Lower lobe of right lung (tissue), 2 donors: Measurements from ENCODE around the gene STPG3. TPM values are rescaled to one million over a fixed set of nuclear protein-coding genes. Genes with fewer than 3 reads are reported as not detected.

Source experiments
- ATAC-seq, 2 donors: fragments of 200-7000 bp; cut with Tn5 transposase; one replicate each; pipeline ENCODE4 v1.9.1; 2020 to 2022; ENCODE audit warnings: mild to moderate bottlenecking in 2 of 2, moderate library complexity in 2 of 2
- DNase-seq: peaks from one replicate; pipeline ENCODE4 v3.0.0-alpha.2; 2020
- H3K27ac ChIP-seq: fragments of 200-600 bp; one replicate; pipeline ENCODE4 v1.8.0; 2022
- H3K27me3 ChIP-seq: fragments of 200-600 bp; one replicate; pipeline ENCODE4 v1.8.0; 2022; ENCODE audit warnings: low read depth
- H3K36me3 ChIP-seq: fragments of 200-600 bp; one replicate; pipeline ENCODE4 v1.8.0; 2022; ENCODE audit warnings: mild to moderate bottlenecking
- H3K4me1 ChIP-seq: fragments of 200-600 bp; one replicate; pipeline ENCODE4 v1.8.0; 2022
- H3K4me3 ChIP-seq: fragments of 200-600 bp; one replicate; pipeline ENCODE4 v1.8.0; 2022; ENCODE audit warnings: mild to moderate bottlenecking
- H3K9me3 ChIP-seq: fragments of 200-600 bp; one replicate; pipeline ENCODE4 v1.8.0; 2022
- CTCF ChIP-seq: fragments of 200-600 bp; IDR thresholded peaks from one replicate; pipeline ENCODE4 v1.8.0; 2022; ENCODE audit warnings: antibody characterized with exemption, mild to moderate bottlenecking
- intact Hi-C: fragments of 100-400 bp; cut with DNase I; formaldehyde crosslinking; loops from one replicate; pipeline ENCODE4 v1.11.0; 2022
- total RNA-seq: library from RNA; stranded (reverse); fragmentation: NEBNext Ultra II Directional; extraction: Animal tissue kit (Norgen Biotek cat#: 25700); gene quantifications from one replicate; pipeline ENCODE4 v1.2.1, GENCODE V29; 2021
- donor health status: DM: no; HTN: yes; CAD: no; lungs with severe emphysema.

Gene STPG3
- total RNA-seq, 1 donor from 2014 or later, result 0.38 TPM

- Histone ChIP-seq H3K27ac (peak overlapping the region; percentile 95), H3K27me3 (no peaks in the 10 kb centered on the region), H3K4me1 (peaks cover 24% of the 10 kb centered on the region), H3K9me3 (no peaks in the 10 kb centered on the region), H3K4me3 (peak overlapping the region; percentile 74), H3K36me3 (peaks cover 37% of the 10 kb centered on the region)
- no peak for ATAC-seq
- intact Hi-C loops, result no loop called here
- TF ChIP-seq CTCF, result no peak
- DNase-seq, result peak; percentile 48
Observed at GRCh38 chr9:137278721-137279711, 27.9 kb downstream of the STPG3 start.

GRCh38 chr9:137279741-137280473, 28.8 kb downstream of the STPG3 start:
- Histone ChIP-seq H3K4me3 (no peak overlapping the region), H3K4me1 (peaks cover 24% of the 10 kb centered on the region), H3K36me3 (peaks cover 37% of the 10 kb centered on the region), H3K27me3 (no peaks in the 10 kb centered on the region), H3K9me3 (no peaks in the 10 kb centered on the region), H3K27ac (no peak overlapping the region)
- intact Hi-C loops, result no loop called here
- TF ChIP-seq CTCF, result no peak
- ATAC-seq (no peak), DNase-seq (peak; percentile 45)

- DNase-seq, result peak; percentile 44
- no peak overlapping the region for H3K4me3 ChIP-seq
- peaks cover 37% of the 10 kb centered on the region for H3K36me3 ChIP-seq
- peak; percentile 22 for TF ChIP-seq CTCF
- no peaks in the 10 kb centered on the region for H3K9me3 ChIP-seq
- no peak for ATAC-seq
- H3K27ac ChIP-seq, result no peak overlapping the region
- peaks cover 17% of the 10 kb centered on the region for H3K4me1 ChIP-seq
- intact Hi-C loops, result no loop called here
- no peaks in the 10 kb centered on the region for H3K27me3 ChIP-seq
Observed at GRCh38 chr9:137280474-137281344, 29.6 kb downstream of the STPG3 start.

GRCh38 chr9:137281345-137282116, 30.4 kb downstream of the STPG3 start:
- Histone ChIP-seq H3K4me1 (peaks cover 9% of the 10 kb centered on the region), H3K27me3 (no peaks in the 10 kb centered on the region), H3K9me3 (no peaks in the 10 kb centered on the region), H3K27ac (no peak overlapping the region), H3K4me3 (no peak overlapping the region), H3K36me3 (peaks cover 37% of the 10 kb centered on the region)
- intact Hi-C loops, result no loop called here
- no peak for DNase-seq
- ATAC-seq, result no peak
- no peak for TF ChIP-seq CTCF
